ENCODE data around the gene RHO. TPM values are rescaled to one million over a fixed set of nuclear protein-coding genes. Genes with fewer than 3 reads are reported as not detected.

Gene RHO
- total RNA-seq = not detected in 2 replicates

GRCh38 chr3:129528589-129529100 is at the start of gene RHO:
Gene RHO, plus strand, starts transcription at chr3:129528639. Its CDS starts 95 bp downstream, at chr3:129528734.

GRCh38 chr3:129543156-129543790 is 14.8 kb downstream of the RHO start, which contains the start of gene H1-8:
Gene H1-8, plus strand, starts transcription at chr3:129543175. Its CDS starts 44 bp downstream, at chr3:129543219.

Other genes starting within 250 kb of the RHO start
- 12.0 and 13.5 TPM in 2 replicates for gene HMCES, start 249.8 kb upstream of the RHO start, total RNA-seq
- 0.13 and 0.22 TPM in 2 replicates for gene EFCAB12, start 100.0 kb upstream of the RHO start, total RNA-seq
- 36.6 and 38.2 TPM in 2 replicates for gene MBD4, start 88.7 kb upstream of the RHO start, total RNA-seq
- 31.5 and 35.1 TPM in 2 replicates for gene IFT122, start 88.4 kb upstream of the RHO start, total RNA-seq
- not detected in 2 replicates for gene H1-8, start 14.5 kb downstream of the RHO start, total RNA-seq
- gene PLXND1, start 78.0 kb downstream of the RHO start, total RNA-seq = 43.0 and 46.8 TPM in 2 replicates

Data from articular chondrocyte of knee joint (primary cell).